Measurements from ENCODE around the gene FZD1. TPM values are rescaled to one million over a fixed set of nuclear protein-coding genes. Genes with fewer than 3 reads are reported as not detected.

Gene FZD1
- 16.5 TPM for total RNA-seq

GRCh38 chr7:91264046-91264923, at the start of gene FZD1:
TSS of gene FZD1 (plus strand) at chr7:91264433. CDS start at chr7:91264881, 448 bp downstream.
- H3K4me3 ChIP-seq = peak within 1 kb of the TSS; percentile 78 to 84
- peak in 1 of 2 donors; percentile 71 for TF ChIP-seq POLR2A (IDR thresholded peaks at IDR 0.05)
- peak; percentile 85 to 96 for TF ChIP-seq POLR2AphosphoS5 (IDR thresholded peaks at IDR 0.05; ENCODE audit: insufficient read depth in 1 of 2, low read depth in 1 of 2)
- no peak for TF ChIP-seq CTCF (IDR thresholded peaks at IDR 0.05)
- intact Hi-C loops (cut with DNase I) = no loop called here
- peaks cover 41% of the 10 kb centered on the region for H3K4me1 ChIP-seq
- H3K9me3 ChIP-seq = no peaks in the 10 kb centered on the region
- H3K27ac ChIP-seq = peak within 1 kb of the TSS; percentile 97
- peak in 1 of 2 donors; percentile 98 for DNase-seq (ENCODE audit: extremely low spot score in 2 of 2)
- no peaks in the 10 kb centered on the region for H3K27me3 ChIP-seq
- H3K36me3 ChIP-seq = no peaks in the 10 kb centered on the region

- no peak overlapping the region for H3K27ac ChIP-seq
- DNase-seq (ENCODE audit: extremely low spot score in 2 of 2) = no peak
- H3K4me3 ChIP-seq = no peak overlapping the region
- no peaks in the 10 kb centered on the region for H3K9me3 ChIP-seq
- no peaks in the 10 kb centered on the region for H3K36me3 ChIP-seq
- intact Hi-C loops (cut with DNase I) = no loop called here
- no peaks in the 10 kb centered on the region for H3K27me3 ChIP-seq
- TF ChIP-seq CTCF (IDR thresholded peaks at IDR 0.05) (no peak), POLR2AphosphoS5 (IDR thresholded peaks at IDR 0.05; ENCODE audit: insufficient read depth in 1 of 2, low read depth in 1 of 2) (no peak), POLR2A (IDR thresholded peaks at IDR 0.05) (no peak)
- no peaks in the 10 kb centered on the region for H3K4me1 ChIP-seq
Observed at GRCh38 chr7:91226411-91226810, 37.8 kb upstream of the FZD1 start.

- no peak overlapping the region for H3K4me3 ChIP-seq
- no peak for TF ChIP-seq POLR2A (IDR thresholded peaks at IDR 0.05)
- TF ChIP-seq CTCF (IDR thresholded peaks at IDR 0.05) = no peak
- no peak for TF ChIP-seq POLR2AphosphoS5 (IDR thresholded peaks at IDR 0.05; ENCODE audit: insufficient read depth in 1 of 2, low read depth in 1 of 2)
- H3K9me3 ChIP-seq = no peaks in the 10 kb centered on the region
- DNase-seq (ENCODE audit: extremely low spot score in 2 of 2) = no peak
- no peaks in the 10 kb centered on the region for H3K36me3 ChIP-seq
- no peak overlapping the region for H3K27ac ChIP-seq
- intact Hi-C loops (cut with DNase I) = no loop called here
- H3K27me3 ChIP-seq = no peaks in the 10 kb centered on the region
- H3K4me1 ChIP-seq = no peaks in the 10 kb centered on the region
Observed at GRCh38 chr7:91228327-91228726, 35.9 kb upstream of the FZD1 start.

GRCh38 chr7:91228927-91229558, 35.2 kb upstream of the FZD1 start:
- DNase-seq (ENCODE audit: extremely low spot score in 2 of 2) = no peak

GRCh38 chr7:91230100-91230499, 34.1 kb upstream of the FZD1 start:
- no peak for DNase-seq (ENCODE audit: extremely low spot score in 2 of 2)
- Histone ChIP-seq H3K27ac (no peak overlapping the region), H3K27me3 (no peaks in the 10 kb centered on the region), H3K36me3 (no peaks in the 10 kb centered on the region), H3K4me1 (no peaks in the 10 kb centered on the region), H3K4me3 (no peak overlapping the region), H3K9me3 (no peaks in the 10 kb centered on the region)
- intact Hi-C loops (cut with DNase I) = no loop called here
- TF ChIP-seq POLR2A (IDR thresholded peaks at IDR 0.05) (no peak), POLR2AphosphoS5 (IDR thresholded peaks at IDR 0.05; ENCODE audit: insufficient read depth in 1 of 2, low read depth in 1 of 2) (no peak), CTCF (IDR thresholded peaks at IDR 0.05) (no peak)

More at GRCh38 chr7:91228927-91229558, 35.2 kb upstream of the FZD1 start:
- Histone ChIP-seq H3K36me3 (no peaks in the 10 kb centered on the region), H3K9me3 (no peaks in the 10 kb centered on the region), H3K4me3 (no peak overlapping the region), H3K27me3 (no peaks in the 10 kb centered on the region), H3K4me1 (no peaks in the 10 kb centered on the region), H3K27ac (no peak overlapping the region)
- TF ChIP-seq POLR2AphosphoS5 (IDR thresholded peaks at IDR 0.05; ENCODE audit: insufficient read depth in 1 of 2, low read depth in 1 of 2) (no peak), POLR2A (IDR thresholded peaks at IDR 0.05) (no peak)
- intact Hi-C loops (cut with DNase I) = no loop called here

Data from vagina (tissue), 2 donors.